DND-41 (cell line): Measurements from ENCODE around the gene TKFC.

ENCODE experiments used
- ATAC-seq: fragments of 200-7000 bp; cut with Tn5 transposase; 3 replicates; pipeline ENCODE4 v1.9.1; 2021; ENCODE audit warnings: low read depth; ENCODE audit not compliant: insufficient read depth
- DNase-seq: peaks from one replicate; pipeline ENCODE4 v3.0.0-alpha.2; 2020
- H2AFZ ChIP-seq: 2 replicates; pipeline ENCODE4 v1.6.0; 2012; ENCODE audit warnings: low read depth, low read length
- H3K27ac ChIP-seq: 2 replicates; pipeline ENCODE4 v1.5.1; 2012; ENCODE audit warnings: low read length, inconsistent platforms
- H3K27me3 ChIP-seq: fragments of 200-600 bp; sonication (generic); 2 replicates; pipeline ENCODE4 v1.6.0; 2012; ENCODE audit warnings: low read length, mild to moderate bottlenecking, inconsistent platforms; ENCODE audit not compliant: insufficient read depth, poor library complexity
- H3K36me3 ChIP-seq: 2 replicates; pipeline ENCODE4 v1.5.1; 2012; ENCODE audit warnings: low read length, inconsistent platforms; ENCODE audit not compliant: insufficient read depth
- H3K4me1 ChIP-seq: 2 replicates; pipeline ENCODE4 v1.5.1; 2012; ENCODE audit warnings: mild to moderate bottlenecking, low read length; ENCODE audit not compliant: insufficient read depth
- H3K4me2 ChIP-seq: 2 replicates; pipeline ENCODE4 v1.6.0; 2012; ENCODE audit warnings: mild to moderate bottlenecking, moderate library complexity, low read length, inconsistent platforms; ENCODE audit not compliant: insufficient read depth
- H3K4me3 ChIP-seq, 2 experiments: fragments of 200-600 bp in 1 of 2; shearing (Covaris generic) in 1 of 2; 2 replicates each; pipeline ENCODE4 v1.5.1; 2012 to 2016; ENCODE audit warnings: inconsistent platforms in 2 of 2, low read length in 2 of 2, mild to moderate bottlenecking in 2 of 2, low read depth in 1 of 2, moderate library complexity in 1 of 2
- H3K79me2 ChIP-seq: 2 replicates; pipeline ENCODE4 v1.6.0; 2012; ENCODE audit warnings: low read length, inconsistent platforms; ENCODE audit not compliant: insufficient read depth
- H3K9ac ChIP-seq: 2 replicates; pipeline ENCODE4 v1.6.0; 2012; ENCODE audit warnings: low read depth, mild to moderate bottlenecking, inconsistent platforms, low read length, moderate library complexity
- H3K9me3 ChIP-seq: 2 replicates; pipeline ENCODE4 v1.5.1; 2012; ENCODE audit warnings: low read length, moderate library complexity, mild to moderate bottlenecking, inconsistent platforms; ENCODE audit not compliant: insufficient read depth, severe bottlenecking
- H4K20me1 ChIP-seq: 2 replicates; pipeline ENCODE4 v1.6.0; 2012; ENCODE audit warnings: low read length; ENCODE audit not compliant: insufficient read depth
- EZH2 ChIP-seq: IDR thresholded peaks from 3 replicates; pipeline ENCODE4 v1.6.1; 2012; ENCODE audit warnings: borderline replicate concordance, low read depth, mild to moderate bottlenecking, moderate library complexity, low read length, inconsistent platforms; ENCODE audit not compliant: severe bottlenecking
- TF ChIP-seq, protein P1 (sequence below): IDR thresholded peaks from 2 replicates; pipeline ENCODE4 v1.5.1; 2012; ENCODE audit warnings: borderline replicate concordance, low read length, moderate library complexity, mild to moderate bottlenecking; ENCODE audit not compliant: poor library complexity, severe bottlenecking; ENCODE audit errors: extremely low read depth

The TKFC gene

DNA sequence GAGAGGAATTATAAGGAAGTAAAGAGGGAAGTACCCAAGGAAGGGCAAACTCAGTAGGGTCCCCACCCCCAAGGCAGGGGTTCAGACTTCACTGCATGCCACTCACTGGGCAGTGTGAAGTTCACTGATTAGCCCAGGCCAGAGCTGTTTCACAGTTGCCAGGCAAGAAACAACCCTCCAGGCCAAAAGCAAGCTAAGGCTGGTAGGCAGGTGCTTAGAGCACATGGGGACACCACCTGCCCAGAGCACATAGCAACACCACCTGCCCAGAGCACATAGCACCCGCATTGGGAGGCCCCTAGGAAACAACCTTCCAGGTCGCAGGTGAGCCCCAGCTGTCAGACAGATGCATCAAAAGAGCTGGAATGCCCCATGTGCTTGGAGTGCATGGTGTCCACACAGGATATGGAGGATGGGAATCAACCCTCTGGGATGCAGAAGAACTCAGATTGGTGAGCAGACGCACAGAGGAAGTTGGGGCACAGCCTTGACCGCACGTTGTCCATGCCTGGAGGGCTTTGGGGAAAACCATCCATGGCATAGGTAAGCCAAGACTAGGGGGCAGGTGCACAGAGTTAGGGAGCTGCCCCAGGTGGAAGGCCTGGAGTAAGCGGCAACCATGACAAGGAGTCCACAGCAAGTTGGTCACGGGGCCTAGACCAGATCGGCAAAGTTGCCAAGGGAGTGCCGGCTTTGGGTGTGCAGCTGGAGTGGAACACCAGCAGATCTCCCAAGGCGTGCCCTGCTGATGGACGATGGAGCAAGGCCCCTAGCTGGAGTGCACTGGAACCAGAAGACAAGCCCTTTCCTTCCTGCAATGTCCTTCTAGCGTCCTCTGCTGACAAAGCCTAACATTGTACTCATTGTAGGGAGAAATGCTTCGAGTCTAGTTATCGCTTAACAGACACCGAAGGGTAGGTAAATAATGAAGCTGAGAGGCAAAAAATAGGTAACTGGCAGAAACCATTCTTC, 51.5 kb downstream of the TKFC start:
- H3K27me3 ChIP-seq, result no peaks in the 10 kb centered on the region
- H3K4me2 ChIP-seq, result no peak overlapping the region
- no peaks in the 10 kb centered on the region for H3K9me3 ChIP-seq
- H3K4me1 ChIP-seq, result no peaks in the 10 kb centered on the region
- no peak overlapping the region for H3K4me3 ChIP-seq
- ATAC-seq (no peak), DNase-seq (no peak)
- no peak overlapping the region for H3K9ac ChIP-seq
- no peaks in the 10 kb centered on the region for H3K79me2 ChIP-seq
- H2AFZ ChIP-seq, result no peak overlapping the region
- no peak for TF ChIP-seq EZH2
- TF ChIP-seq, protein P1, sequence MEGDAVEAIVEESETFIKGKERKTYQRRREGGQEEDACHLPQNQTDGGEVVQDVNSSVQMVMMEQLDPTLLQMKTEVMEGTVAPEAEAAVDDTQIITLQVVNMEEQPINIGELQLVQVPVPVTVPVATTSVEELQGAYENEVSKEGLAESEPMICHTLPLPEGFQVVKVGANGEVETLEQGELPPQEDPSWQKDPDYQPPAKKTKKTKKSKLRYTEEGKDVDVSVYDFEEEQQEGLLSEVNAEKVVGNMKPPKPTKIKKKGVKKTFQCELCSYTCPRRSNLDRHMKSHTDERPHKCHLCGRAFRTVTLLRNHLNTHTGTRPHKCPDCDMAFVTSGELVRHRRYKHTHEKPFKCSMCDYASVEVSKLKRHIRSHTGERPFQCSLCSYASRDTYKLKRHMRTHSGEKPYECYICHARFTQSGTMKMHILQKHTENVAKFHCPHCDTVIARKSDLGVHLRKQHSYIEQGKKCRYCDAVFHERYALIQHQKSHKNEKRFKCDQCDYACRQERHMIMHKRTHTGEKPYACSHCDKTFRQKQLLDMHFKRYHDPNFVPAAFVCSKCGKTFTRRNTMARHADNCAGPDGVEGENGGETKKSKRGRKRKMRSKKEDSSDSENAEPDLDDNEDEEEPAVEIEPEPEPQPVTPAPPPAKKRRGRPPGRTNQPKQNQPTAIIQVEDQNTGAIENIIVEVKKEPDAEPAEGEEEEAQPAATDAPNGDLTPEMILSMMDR, result no peak
- no peaks in the 10 kb centered on the region for H3K36me3 ChIP-seq
- no peak overlapping the region for H3K27ac ChIP-seq
- H4K20me1 ChIP-seq, result no peaks in the 10 kb centered on the region

DNA sequence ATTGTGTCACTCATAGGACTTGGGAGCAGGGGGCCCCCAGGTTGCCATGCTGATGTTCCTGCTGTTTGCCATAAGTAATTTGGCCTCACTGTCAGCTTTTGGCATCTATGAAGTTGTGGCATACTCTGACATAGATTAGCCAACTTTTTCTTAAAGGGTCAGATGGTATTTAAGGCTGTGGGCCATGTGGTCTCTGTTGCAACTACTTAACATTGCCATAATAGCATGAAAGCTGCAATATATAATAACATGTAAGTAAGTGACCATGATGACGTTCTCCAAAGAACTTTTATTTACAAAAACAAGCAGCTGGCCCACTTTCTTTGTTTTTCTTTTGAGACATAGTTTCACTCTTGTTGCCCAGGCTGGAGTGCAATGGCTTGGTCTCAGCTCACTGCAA, 57.1 kb downstream of the TKFC start:
- no peaks in the 10 kb centered on the region for H4K20me1 ChIP-seq
- H3K4me2 ChIP-seq, result no peak overlapping the region
- H3K27ac ChIP-seq, result no peak overlapping the region
- no peak overlapping the region for H3K4me3 ChIP-seq
- DNase-seq (no peak), ATAC-seq (no peak)
- no peak overlapping the region for H2AFZ ChIP-seq
- peaks cover 3% of the 10 kb centered on the region for H3K27me3 ChIP-seq
- H3K9ac ChIP-seq, result no peak overlapping the region
- no peaks in the 10 kb centered on the region for H3K4me1 ChIP-seq
- no peak for TF ChIP-seq EZH2
- TF ChIP-seq, protein P1, result no peak
- H3K9me3 ChIP-seq, result no peaks in the 10 kb centered on the region
- H3K36me3 ChIP-seq, result no peaks in the 10 kb centered on the region
- no peaks in the 10 kb centered on the region for H3K79me2 ChIP-seq

- TF ChIP-seq, protein P1, result no peak
- TF ChIP-seq EZH2, result no peak
- H4K20me1 ChIP-seq, result no peaks in the 10 kb centered on the region
- no peaks in the 10 kb centered on the region for H3K4me1 ChIP-seq
- no peak overlapping the region for H3K4me2 ChIP-seq
- H3K27me3 ChIP-seq, result peaks cover 3% of the 10 kb centered on the region
- no peaks in the 10 kb centered on the region for H3K36me3 ChIP-seq
- no peaks in the 10 kb centered on the region for H3K79me2 ChIP-seq
- no peak overlapping the region for H3K27ac ChIP-seq
- DNase-seq, result no peak
- H3K9me3 ChIP-seq, result no peaks in the 10 kb centered on the region
- no peak for ATAC-seq
- no peak overlapping the region for H2AFZ ChIP-seq
- H3K9ac ChIP-seq, result no peak overlapping the region
- no peak overlapping the region for H3K4me3 ChIP-seq
These were observed 60.1 kb downstream of the TKFC start for GRCh38 chr11:61392981-61393595.
